Measurements from ENCODE around the gene STXBP3.

STXBP3 gene

GRCh38 chr1:108808438-108808837, 62.0 kb downstream of the STXBP3 start:
- no peak for DNase-seq (ENCODE audit: low read depth in 2 of 2)

GRCh38 chr1:108811611-108812010, 65.1 kb downstream of the STXBP3 start:
- DNase-seq (ENCODE audit: low read depth in 2 of 2): no peak

- DNase-seq (ENCODE audit: low read depth in 2 of 2): no peak
Observed at GRCh38 chr1:108813326-108813725, 66.9 kb downstream of the STXBP3 start.

GRCh38 chr1:108814343-108815125, 68.1 kb downstream of the STXBP3 start:
- DNase-seq (ENCODE audit: low read depth in 2 of 2): no peak

- DNase-seq (ENCODE audit: low read depth in 2 of 2): no peak
Observed at GRCh38 chr1:108815566-108815965, 69.1 kb downstream of the STXBP3 start.

GRCh38 chr1:108816049-108816893, 69.8 kb downstream of the STXBP3 start:
- no peak for DNase-seq (ENCODE audit: low read depth in 2 of 2)

- no peak for DNase-seq (ENCODE audit: low read depth in 2 of 2)
Observed at GRCh38 chr1:108817016-108817415, 70.5 kb downstream of the STXBP3 start.

- no peak for DNase-seq (ENCODE audit: low read depth in 2 of 2)
Observed at GRCh38 chr1:108817811-108818210, 71.3 kb downstream of the STXBP3 start.

GRCh38 chr1:108819878-108820277, 73.4 kb downstream of the STXBP3 start:
- no peak for DNase-seq (ENCODE audit: low read depth in 2 of 2)

- no peak for DNase-seq (ENCODE audit: low read depth in 2 of 2)
Observed at GRCh38 chr1:108823632-108824031, 77.2 kb downstream of the STXBP3 start.

GRCh38 chr1:108824051-108824450, 77.6 kb downstream of the STXBP3 start:
- no peak for DNase-seq (ENCODE audit: low read depth in 2 of 2)

GRCh38 chr1:108826081-108826635, 79.7 kb downstream of the STXBP3 start:
- DNase-seq (ENCODE audit: low read depth in 2 of 2): no peak

GRCh38 chr1:108828074-108828961, 81.8 kb downstream of the STXBP3 start:
- peak; percentile 32 to 36 for DNase-seq (ENCODE audit: low read depth in 2 of 2)

GRCh38 chr1:108829498-108829916, 83.0 kb downstream of the STXBP3 start:
- no peak for DNase-seq (ENCODE audit: low read depth in 2 of 2)

GRCh38 chr1:108830119-108831008, 83.9 kb downstream of the STXBP3 start:
- no peak for DNase-seq (ENCODE audit: low read depth in 2 of 2)

- DNase-seq (ENCODE audit: low read depth in 2 of 2): no peak
Observed at GRCh38 chr1:108831225-108831624, 84.8 kb downstream of the STXBP3 start.

GRCh38 chr1:108832929-108833328, 86.5 kb downstream of the STXBP3 start:
- DNase-seq (ENCODE audit: low read depth in 2 of 2): no peak

GRCh38 chr1:108841703-108842102, 95.2 kb downstream of the STXBP3 start:
- no peak for DNase-seq (ENCODE audit: low read depth in 2 of 2)

GRCh38 chr1:108842525-108843181, 96.2 kb downstream of the STXBP3 start:
- no peak for DNase-seq (ENCODE audit: low read depth in 2 of 2)
